H1 (cell line): ENCODE data around the gene ENO2. TPM values are rescaled to one million over a fixed set of nuclear protein-coding genes. Genes with fewer than 3 reads are reported as not detected.

Experiments
- CTCF ChIA-PET: fragments of 300-600 bp; sonication (Branson Sonifier 250); formaldehyde crosslinking; loops from one replicate; lab custom pipeline; 2021; ENCODE audit not compliant: partially characterized antibody; lab: Charles Lee
- POLR2A ChIA-PET: fragments of 300-600 bp; sonication (Branson Sonifier 250); formaldehyde crosslinking; loops from one replicate; lab custom pipeline; 2021; ENCODE audit warnings: inconsistent platforms; ENCODE audit not compliant: partially characterized antibody; lab: Charles Lee
- DNase-seq, 2 experiments: peaks; one replicate each; pipeline versions ENCODE4 v3.0.0 to v3.0.0-alpha.2; 2010 to 2022; ENCODE audit warnings: low spot score in 2 of 2, low read depth in 1 of 2, mixed read lengths in 1 of 2
- FAIRE-seq: peaks from 2 replicates; lab custom pipeline; 2011; peaks lifted over from hg19 to GRCh38; lab: Jason Lieb, UNC
- H2AFZ ChIP-seq: 2 replicates; pipeline ENCODE4 v1.8.1; 2012; ENCODE audit warnings: low read length, inconsistent platforms
- H2AK5ac ChIP-seq: 2 replicates; pipeline ENCODE4 v1.6.1; 2013; ENCODE audit warnings: low read depth, low read length
- H2BK120ac ChIP-seq: replicated peaks from 2 replicates; pipeline ENCODE3; 2013; ENCODE audit warnings: low read depth, low read length, inconsistent platforms
- H2BK12ac ChIP-seq: 2 replicates; pipeline ENCODE4 v1.6.1; 2013; ENCODE audit warnings: low read depth, low read length
- H2BK15ac ChIP-seq: 2 replicates; pipeline ENCODE4 v1.6.1; 2013; ENCODE audit warnings: low read length
- H2BK20ac ChIP-seq: 2 replicates; pipeline ENCODE4 v1.6.1; 2013; ENCODE audit warnings: low read length
- H2BK5ac ChIP-seq: 2 replicates; pipeline ENCODE4 v1.6.1; 2013; ENCODE audit warnings: low read depth, low read length
- H3K14ac ChIP-seq: 2 replicates; pipeline ENCODE4 v1.6.1; 2013; ENCODE audit warnings: inconsistent platforms; ENCODE audit not compliant: insufficient read length
- H3K18ac ChIP-seq: 2 replicates; pipeline ENCODE4 v1.6.1; 2013; ENCODE audit warnings: low read length; ENCODE audit errors: extremely low read depth
- H3K23ac ChIP-seq: 2 replicates; pipeline ENCODE4 v1.6.1; 2013; ENCODE audit warnings: inconsistent platforms; ENCODE audit not compliant: insufficient read length
- H3K23me2 ChIP-seq: 2 replicates; pipeline ENCODE4 v1.6.1; 2013; ENCODE audit warnings: low read depth, low read length
- H3K27ac ChIP-seq: 2 replicates; pipeline ENCODE4 v1.6.1; 2011; ENCODE audit warnings: low read depth, low read length, inconsistent platforms
- H3K27me3 ChIP-seq, 4 experiments: replicated peaks in 1 of 4; 1 replicate in 1 of 4; 2 replicates in 3 of 4; pipeline versions ENCODE4 v1.6.1 to v1.8.1; 2011 to 2013; ENCODE audit warnings: low read length in 3 of 4, mild to moderate bottlenecking in 3 of 4, inconsistent platforms in 2 of 4, mixed read lengths in 2 of 4, moderate library complexity in 1 of 4; ENCODE audit not compliant: control insufficient read depth in 3 of 4, insufficient read depth in 3 of 4; ENCODE audit errors: extremely low read depth in 1 of 4
- H3K36me3 ChIP-seq, 4 experiments: 2 replicates each; pipeline versions ENCODE4 v1.6.1 to v1.8.1; 2011 to 2013; ENCODE audit warnings: mild to moderate bottlenecking in 4 of 4, low read length in 3 of 4, moderate library complexity in 2 of 4, control low read depth in 1 of 4, inconsistent platforms in 1 of 4; ENCODE audit not compliant: insufficient read depth in 4 of 4, control insufficient read depth in 2 of 4
- H3K4ac ChIP-seq: replicated peaks from 2 replicates; pipeline ENCODE3; 2013; ENCODE audit warnings: low read length, low read depth, mixed read lengths, inconsistent platforms; ENCODE audit not compliant: insufficient read length
- H3K4me1 ChIP-seq, 4 experiments: replicated peaks in 1 of 4; 1 replicate in 1 of 4; 2 replicates in 3 of 4; pipeline versions ENCODE4 v1.6.1 to v1.8.1; 2011 to 2013; ENCODE audit warnings: low read length in 3 of 4, inconsistent platforms in 2 of 4, mixed read lengths in 1 of 4; ENCODE audit not compliant: insufficient read depth in 4 of 4, control insufficient read depth in 3 of 4
- H3K4me2 ChIP-seq, 2 experiments: 2 replicates each; pipeline versions ENCODE4 v1.6.1 to v1.8.1; 2011 to 2013; ENCODE audit warnings: low read depth in 2 of 2, low read length in 2 of 2, control low read depth in 1 of 2, inconsistent platforms in 1 of 2, mild to moderate bottlenecking in 1 of 2; ENCODE audit not compliant: insufficient read depth in 1 of 2
- H3K4me3 ChIP-seq, 4 experiments: fragments of 200-600, 300-600 bp in 1 of 4; sonication (generic), shearing (Covaris generic), sonication (Bioruptor Twin) in 1 of 4; 2 replicates each; pipeline versions ENCODE4 v1.5.1 to v1.8.1; 2011 to 2016; ENCODE audit warnings: low read length in 4 of 4, low read depth in 3 of 4, control low read depth in 2 of 4, inconsistent platforms in 2 of 4, mild to moderate bottlenecking in 2 of 4, mixed read lengths in 1 of 4, moderate library complexity in 1 of 4; ENCODE audit not compliant: insufficient read depth in 2 of 4; ENCODE audit errors: extremely low read depth in 1 of 4
- H3K56ac ChIP-seq: replicated peaks from 2 replicates; pipeline ENCODE3; 2013; ENCODE audit warnings: low read depth, mild to moderate bottlenecking, mixed read lengths, low read length, inconsistent platforms; ENCODE audit not compliant: insufficient read length
- H3K79me1 ChIP-seq: 2 replicates; pipeline ENCODE4 v1.6.1; 2013; ENCODE audit warnings: low read depth, low read length, control low read depth
- H3K79me2 ChIP-seq, 2 experiments: 2 replicates each; pipeline versions ENCODE4 v1.6.1 to v1.8.1; 2012 to 2013; ENCODE audit warnings: low read length in 2 of 2, mild to moderate bottlenecking in 2 of 2, inconsistent platforms in 1 of 2; ENCODE audit not compliant: insufficient read depth in 2 of 2, control insufficient read depth in 1 of 2
- H3K9ac ChIP-seq, 4 experiments: replicated peaks in 1 of 4; 1 replicate in 1 of 4; 2 replicates in 3 of 4; pipeline versions ENCODE4 v1.6.1 to v1.8.1; 2011 to 2013; ENCODE audit warnings: low read depth in 3 of 4, low read length in 3 of 4, control low read depth in 2 of 4, mild to moderate bottlenecking in 2 of 4, moderate library complexity in 2 of 4, inconsistent platforms in 1 of 4; ENCODE audit errors: extremely low read depth in 1 of 4
- H3K9me3 ChIP-seq, 2 experiments: 2 replicates each; pipeline versions ENCODE4 v1.6.1 to v1.8.1; 2012 to 2013; ENCODE audit warnings: mild to moderate bottlenecking in 2 of 2, moderate library complexity in 2 of 2, control low read depth in 1 of 2, inconsistent platforms in 1 of 2, low read depth in 1 of 2, low read length in 1 of 2, mixed read lengths in 1 of 2; ENCODE audit not compliant: insufficient read depth in 2 of 2
- H4K20me1 ChIP-seq, 2 experiments: replicated peaks in 1 of 2; 2 replicates each; pipeline versions ENCODE3 to v1.8.1; 2011 to 2013; ENCODE audit warnings: inconsistent platforms in 2 of 2, low read length in 2 of 2, mild to moderate bottlenecking in 1 of 2; ENCODE audit not compliant: insufficient read depth in 2 of 2, control insufficient read depth in 1 of 2
- H4K5ac ChIP-seq: 2 replicates; pipeline ENCODE4 v1.6.1; 2013; ENCODE audit warnings: low read length, low read depth, mixed read lengths, inconsistent platforms; ENCODE audit not compliant: insufficient read length
- H4K8ac ChIP-seq: 2 replicates; pipeline ENCODE4 v1.8.0; 2013; ENCODE audit warnings: mild to moderate bottlenecking, moderate library complexity, low read length, inconsistent platforms; ENCODE audit not compliant: insufficient read depth; ENCODE audit errors: extremely low read depth
- H4K91ac ChIP-seq: replicated peaks from 2 replicates; pipeline ENCODE3; 2013; ENCODE audit warnings: low read length, mixed read lengths, inconsistent platforms; ENCODE audit not compliant: insufficient read length
- SIN3A ChIP-seq, 2 experiments: IDR thresholded peaks in 1 of 2; conservative IDR thresholded peaks in 1 of 2; 2 replicates each; pipeline ENCODE4 v1.6.1; 2011 to 2012; ENCODE audit warnings: low read length in 2 of 2, improper control_type of control experiment in 1 of 2, low read depth in 1 of 2, mild to moderate bottlenecking in 1 of 2
- whole genome bisulfite sequencing, 2 experiments: shearing (Covaris generic) in 1 of 2; methylation state at CpG; one replicate each; pipeline versions ENCODE4 v1.1.6 to v1.1.7; 2013 to 2015; ENCODE audit warnings: low lambda C conversion rate in 2 of 2, mixed read lengths in 2 of 2, inconsistent platforms in 1 of 2, low coverage in 1 of 2, missing lambda C conversion rate in 1 of 2; ENCODE audit not compliant: insufficient replicate concordance in 2 of 2, insufficient coverage in 1 of 2, insufficient read length in 1 of 2; ENCODE audit errors: extremely low coverage in 1 of 2, missing lambda C conversion rate in 1 of 2; 5-methylcytosine and 5-hydroxymethylcytosine counted together
- polyA plus RNA-seq, 7 experiments: library from polyadenylated mRNA; depleted of rRNA in 3 of 7; stranded (reverse) in 5 of 7; unstranded in 2 of 7; fragments of >200 nt in 5 of 7; fragments of 200-250 nt in 2 of 7; gene quantifications; 1 replicate in 5 of 7; 2 replicates in 1 of 7; 4 replicates in 1 of 7; pipeline versions ENCODE4 v1.2.1 to v1.2.3, GENCODE V29; 2011 to 2013; ENCODE audit warnings: missing spikeins in 2 of 7, mixed read lengths in 2 of 7
- total RNA-seq: library from RNA; stranded (reverse); fragmentation: NEBNext Ultra II Directional; extraction: Animal tissue kit (Norgen Biotek cat#: 25700); gene quantifications from 2 replicates; pipeline ENCODE4 v1.2.1, GENCODE V29; 2021
- TF ChIP-seq, protein P1 (sequence below), 3 experiments: IDR thresholded peaks; 1 replicate in 2 of 3; 2 replicates in 1 of 3; pipeline versions ENCODE4 v1.5.1 to v1.6.1; 2011; ENCODE audit warnings: low read length in 3 of 3, mild to moderate bottlenecking in 3 of 3, inconsistent platforms in 2 of 3, low read depth in 1 of 3, moderate library complexity in 1 of 3; ENCODE audit not compliant: insufficient read depth in 1 of 3; ENCODE audit errors: control extremely low read depth in 1 of 3

ENO2 gene
- total and polyA plus RNA-seq, 2 of the 8 experiments (the other 6 are each of a cell fraction or from before 2014, with no cell fraction given), result 92.4 to 102 TPM

DNA sequence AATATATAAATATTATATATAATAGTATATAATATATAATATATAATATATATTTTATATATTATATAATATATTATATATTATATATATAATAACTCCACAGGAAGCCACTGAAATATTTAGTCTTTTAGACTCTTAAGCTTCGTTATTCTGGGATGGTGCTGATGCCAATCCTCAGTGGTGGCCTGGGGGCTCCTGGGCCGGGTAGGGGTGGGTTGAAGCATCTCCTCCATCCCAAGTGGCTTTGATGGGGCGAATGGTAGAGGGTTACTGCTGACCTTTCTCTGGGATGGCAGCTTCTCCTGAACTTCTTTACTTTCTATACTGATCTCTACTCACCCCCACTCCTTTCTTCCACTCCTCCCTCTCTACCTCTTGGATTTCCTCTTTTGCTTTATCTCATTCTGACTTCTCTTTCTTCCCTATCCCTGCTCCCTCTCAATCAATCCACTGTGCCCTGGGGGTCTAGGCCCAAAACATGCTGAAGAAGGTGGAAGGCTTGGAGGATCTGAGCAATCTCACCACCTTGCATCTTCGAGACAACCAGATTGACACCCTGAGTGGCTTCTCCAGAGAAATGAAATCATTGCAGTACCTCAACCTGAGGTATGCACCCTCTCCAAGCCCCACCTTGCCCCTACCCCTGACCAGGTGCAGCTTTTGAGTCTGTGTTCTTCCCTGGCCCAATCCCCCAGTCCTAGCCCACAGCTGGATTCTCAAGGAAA is 4.8 kb upstream of the ENO2 start:
- WGBS, 2 experiments, result 86% methylated on average over 4 of the region's 4 CpGs; no CpG with 5 or more reads in 1 of the 2 experiments
- Histone ChIP-seq H2BK5ac (no peak overlapping the region), H3K27ac (no peak overlapping the region), H3K4ac (no peak overlapping the region), H3K14ac (no peak overlapping the region), H2AFZ (no peak overlapping the region), H3K18ac (no peak overlapping the region), H3K23ac (no peak overlapping the region), H3K4me1 (peaks cover 5 to 19% (median 10%) of the 10 kb centered on the region in 4 experiments), H4K91ac (no peak overlapping the region), H2BK120ac (no peak overlapping the region), H3K4me3 (no peak overlapping the region), H3K27me3 (peaks cover 0 to 4% (median 0%) of the 10 kb centered on the region in 4 experiments; a peak in 4 of 7 replicates), H4K5ac (no peak overlapping the region), H3K79me1 (no peaks in the 10 kb centered on the region), H3K9ac (no peak overlapping the region), H2BK15ac (no peak overlapping the region), H3K9me3 (no peaks in the 10 kb centered on the region), H2AK5ac (no peak overlapping the region), H2BK12ac (no peak overlapping the region), H3K79me2 (no peaks in the 10 kb centered on the region), H3K36me3 (no peaks in the 10 kb centered on the region), H3K23me2 (peaks cover 6% of the 10 kb centered on the region; the same call in 1 of the 2 replicates), H4K8ac (no peak overlapping the region), H4K20me1 (no peaks in the 10 kb centered on the region), H3K4me2 (no peak overlapping the region), H3K56ac (no peak overlapping the region), H2BK20ac (no peak overlapping the region)
- POLR2A ChIA-PET, result interaction anchor here (1.0 to 39.6 kb wide), 6 partner anchors 8 to 57 kb away, joined by 3 to 1027 read pairs (median 117); partner anchors contain the start of genes ATN1, C12orf57, PTPN6 and RNU7-1
- no peak for FAIRE-seq
- DNase-seq, result no peak
- TF ChIP-seq, protein P1, sequence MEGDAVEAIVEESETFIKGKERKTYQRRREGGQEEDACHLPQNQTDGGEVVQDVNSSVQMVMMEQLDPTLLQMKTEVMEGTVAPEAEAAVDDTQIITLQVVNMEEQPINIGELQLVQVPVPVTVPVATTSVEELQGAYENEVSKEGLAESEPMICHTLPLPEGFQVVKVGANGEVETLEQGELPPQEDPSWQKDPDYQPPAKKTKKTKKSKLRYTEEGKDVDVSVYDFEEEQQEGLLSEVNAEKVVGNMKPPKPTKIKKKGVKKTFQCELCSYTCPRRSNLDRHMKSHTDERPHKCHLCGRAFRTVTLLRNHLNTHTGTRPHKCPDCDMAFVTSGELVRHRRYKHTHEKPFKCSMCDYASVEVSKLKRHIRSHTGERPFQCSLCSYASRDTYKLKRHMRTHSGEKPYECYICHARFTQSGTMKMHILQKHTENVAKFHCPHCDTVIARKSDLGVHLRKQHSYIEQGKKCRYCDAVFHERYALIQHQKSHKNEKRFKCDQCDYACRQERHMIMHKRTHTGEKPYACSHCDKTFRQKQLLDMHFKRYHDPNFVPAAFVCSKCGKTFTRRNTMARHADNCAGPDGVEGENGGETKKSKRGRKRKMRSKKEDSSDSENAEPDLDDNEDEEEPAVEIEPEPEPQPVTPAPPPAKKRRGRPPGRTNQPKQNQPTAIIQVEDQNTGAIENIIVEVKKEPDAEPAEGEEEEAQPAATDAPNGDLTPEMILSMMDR (IDR thresholded peaks at IDR 0.05; ENCODE audit: control extremely low read depth in 1 of 3, insufficient read depth in 1 of 3, low read depth in 1 of 3, low read length in 3 of 3), result no peak
- TF ChIP-seq SIN3A (conservative IDR thresholded peaks at IDR 0.05 in 1 of 2, IDR thresholded peaks at IDR 0.05 in 1 of 2; ENCODE audit: low read depth in 1 of 2, low read length in 2 of 2), result no peak
- CTCF ChIA-PET, result interaction anchor here (1.0 to 13.0 kb wide), 6 partner anchors 9 to 53 kb away, joined by 3 to 74 read pairs (median 16); partner anchors contain the start of genes ATN1, ENO2 and SPSB2
